HG03521 (cell line): ENCODE measurements around the gene PDE4B.

Experiments
- ATAC-seq: cut with Tn5 transposase; IDR thresholded peaks from one replicate; pipeline ENCODE4 v1.9.1; 2021; ENCODE audit warnings: mild to moderate bottlenecking, moderate library complexity; ENCODE audit not compliant: unreplicated experiment

Gene PDE4B

DNA sequence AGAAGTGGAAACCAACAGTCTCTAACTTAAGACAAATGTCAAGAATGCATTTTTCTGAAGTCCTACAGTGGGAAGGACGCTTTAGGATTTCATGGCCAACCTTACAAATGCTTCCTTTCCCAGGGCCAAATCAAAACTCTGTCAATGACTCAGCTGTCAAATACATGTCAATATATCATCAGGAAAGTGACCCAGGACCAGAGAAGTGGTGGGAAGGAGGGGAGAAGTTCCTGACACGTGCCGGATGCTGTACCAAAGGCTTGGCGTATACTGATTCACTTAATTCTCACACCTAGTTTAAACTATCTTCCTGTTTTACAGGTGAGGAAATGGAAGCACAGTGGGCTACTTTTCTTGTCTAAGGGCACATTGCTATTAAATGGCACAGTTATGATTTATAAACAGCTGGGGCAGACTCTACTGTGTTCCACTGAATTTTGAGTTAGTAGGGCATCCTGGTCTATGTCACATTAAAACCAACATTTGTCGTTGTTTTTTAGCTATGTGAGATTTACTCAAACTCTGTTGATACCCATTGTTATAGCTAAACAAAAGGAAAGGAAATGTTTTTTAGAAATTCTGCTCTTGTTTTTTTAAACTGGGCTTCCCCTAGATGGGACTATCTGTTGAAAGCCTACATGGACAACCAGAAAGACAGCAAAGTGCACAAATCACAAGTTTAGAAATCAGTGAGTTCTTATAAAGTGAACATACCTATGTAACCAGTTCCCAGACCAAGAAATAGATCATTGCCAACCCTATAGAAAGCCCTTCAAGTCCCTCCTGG is 533.1 kb downstream of the PDE4B start:
- no peak for ATAC-seq

DNA sequence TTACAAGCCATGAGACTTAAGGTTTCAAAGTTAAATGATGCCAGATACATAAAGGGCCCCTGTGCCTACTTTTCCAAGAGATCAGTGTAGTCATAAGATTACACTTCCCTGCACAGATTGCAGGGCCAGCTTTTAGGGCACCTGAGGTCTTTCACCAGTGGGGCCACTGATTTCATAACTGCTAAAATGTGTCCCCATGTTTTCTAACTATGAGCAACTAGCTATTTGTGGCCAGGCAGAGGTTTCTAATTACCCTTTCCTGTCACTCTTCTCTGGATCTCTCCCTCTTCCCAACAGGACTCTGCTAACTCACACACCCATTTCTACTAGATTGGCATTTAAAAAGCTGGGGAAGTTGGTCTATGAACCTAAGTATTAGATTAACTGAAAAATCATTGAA is 534.2 kb downstream of the PDE4B start:
- ATAC-seq, result no peak

- no peak for ATAC-seq
Observed at GRCh38 chr1:66327588-66327987, 534.9 kb downstream of the PDE4B start.

DNA sequence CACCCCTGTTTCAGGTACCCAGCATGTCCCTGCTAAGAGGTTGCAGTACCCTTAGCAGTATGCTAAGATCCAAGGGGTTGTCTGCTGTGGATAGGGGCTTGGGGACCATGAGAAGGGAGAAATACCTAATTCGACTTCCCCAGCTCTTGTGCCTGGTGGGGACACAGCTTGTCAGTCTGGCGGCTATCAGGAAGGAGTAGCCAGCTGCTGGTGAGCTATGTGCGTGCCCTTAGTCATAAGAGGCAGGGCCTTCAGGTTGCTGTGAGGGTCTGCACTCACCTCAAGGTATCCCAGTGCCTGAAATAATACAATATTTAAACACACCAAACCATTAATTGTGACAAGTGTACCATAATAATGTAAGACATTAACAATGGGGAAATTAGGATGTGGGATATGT is 536.2 kb downstream of the PDE4B start:
- no peak for ATAC-seq

- ATAC-seq, result no peak
Observed at GRCh38 chr1:66330722-66331141, 538.0 kb downstream of the PDE4B start.

DNA sequence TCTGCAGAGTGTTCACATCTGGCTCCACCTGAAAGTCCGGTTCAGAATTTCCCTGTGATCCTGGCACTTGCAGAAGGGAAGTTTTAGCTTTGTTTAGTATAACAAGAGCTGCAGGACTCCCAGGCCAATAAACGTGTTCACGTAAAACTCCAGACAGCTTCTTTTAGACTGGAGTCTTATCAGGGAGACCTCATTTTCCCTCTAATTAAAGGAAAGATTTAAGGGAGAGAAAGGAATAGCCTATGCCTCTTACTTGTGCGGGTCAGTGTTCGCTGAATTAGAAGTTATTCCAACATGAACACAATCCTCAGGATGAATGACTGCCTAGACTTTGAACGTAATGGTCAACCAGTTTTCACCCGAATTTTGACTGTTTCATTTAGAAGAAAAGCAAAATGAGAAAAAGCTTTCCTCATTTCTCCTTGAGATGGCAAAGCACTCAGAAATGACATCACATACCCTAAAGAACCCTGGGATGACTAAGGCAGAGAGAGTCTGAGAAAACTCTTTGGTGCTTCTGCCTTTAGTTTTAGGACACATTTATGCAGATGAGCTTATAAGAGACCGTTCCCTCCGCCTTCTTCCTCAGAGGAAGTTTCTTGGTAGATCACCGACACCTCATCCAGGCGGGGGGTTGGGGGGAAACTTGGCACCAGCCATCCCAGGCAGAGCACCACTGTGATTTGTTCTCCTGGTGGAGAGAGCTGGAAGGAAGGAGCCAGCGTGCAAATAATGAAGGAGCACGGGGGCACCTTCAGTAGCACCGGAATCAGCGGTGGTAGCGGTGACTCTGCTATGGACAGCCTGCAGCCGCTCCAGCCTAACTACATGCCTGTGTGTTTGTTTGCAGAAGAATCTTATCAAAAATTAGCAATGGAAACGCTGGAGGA is 539.2 kb downstream of the PDE4B start:
- ATAC-seq, result peak; percentile 22

- ATAC-seq, result no peak
Observed at GRCh38 chr1:66332548-66332901, 539.8 kb downstream of the PDE4B start.

GRCh38 chr1:66333466-66334199 is 540.9 kb downstream of the PDE4B start:
- no peak for ATAC-seq

DNA sequence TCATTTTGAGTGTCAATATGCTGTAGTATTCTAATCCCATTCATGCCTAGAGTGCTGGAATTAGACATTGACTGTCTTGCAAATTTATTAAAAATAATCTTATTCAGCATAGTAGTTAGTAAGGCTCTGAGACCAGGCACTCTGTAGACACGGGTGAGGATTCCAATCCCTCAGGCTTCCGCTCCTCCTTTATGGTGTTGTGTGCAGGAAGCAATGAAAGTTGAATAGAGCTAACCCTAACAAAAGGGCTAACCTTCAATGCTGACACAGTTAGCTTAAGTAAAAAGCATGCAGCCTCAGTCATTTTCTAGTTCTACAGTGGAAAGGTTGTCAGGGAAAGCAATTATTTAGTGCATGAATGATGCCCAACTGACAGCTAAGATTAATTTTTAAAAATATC is 541.6 kb downstream of the PDE4B start:
- ATAC-seq, result no peak

GRCh38 chr1:66335125-66335524 is 542.4 kb downstream of the PDE4B start:
- no peak for ATAC-seq

DNA sequence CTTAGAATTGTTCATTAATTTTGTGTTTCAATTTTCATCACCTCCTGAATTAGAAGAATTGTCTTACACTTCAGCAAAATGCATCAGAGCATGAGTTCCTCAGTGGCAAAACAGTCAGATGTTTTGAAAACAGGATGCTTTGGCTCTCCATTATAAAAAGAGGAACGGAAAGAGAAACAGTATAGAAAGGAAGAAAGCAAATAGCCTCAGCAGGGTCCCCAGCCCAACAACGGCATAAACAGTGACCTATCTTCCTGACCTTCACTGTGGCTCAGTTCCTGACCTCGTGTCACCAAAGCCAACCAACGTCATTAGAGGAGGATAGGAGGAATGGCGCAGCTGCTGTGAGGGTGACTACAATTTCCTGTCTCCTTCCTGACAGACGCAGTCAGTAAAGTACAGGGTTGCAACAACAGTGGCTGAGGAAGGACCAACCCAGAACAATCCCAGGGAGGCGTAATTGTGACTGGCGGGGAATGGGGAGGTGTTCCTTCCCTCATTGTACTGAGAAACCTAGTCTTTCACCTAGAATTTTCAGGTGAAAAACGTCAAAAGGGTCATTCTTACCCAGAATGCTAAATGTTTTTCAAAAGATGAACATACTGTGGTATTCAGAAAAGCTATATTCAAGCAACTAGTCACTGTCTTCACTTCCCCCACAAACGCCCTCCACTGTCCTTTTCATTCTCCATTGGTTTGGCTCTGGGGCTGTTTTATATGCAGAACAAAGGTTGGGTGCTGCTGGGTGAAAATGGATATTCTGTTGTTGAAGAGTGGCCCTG is 543.4 kb downstream of the PDE4B start:
- peak; percentile 77 for ATAC-seq

DNA sequence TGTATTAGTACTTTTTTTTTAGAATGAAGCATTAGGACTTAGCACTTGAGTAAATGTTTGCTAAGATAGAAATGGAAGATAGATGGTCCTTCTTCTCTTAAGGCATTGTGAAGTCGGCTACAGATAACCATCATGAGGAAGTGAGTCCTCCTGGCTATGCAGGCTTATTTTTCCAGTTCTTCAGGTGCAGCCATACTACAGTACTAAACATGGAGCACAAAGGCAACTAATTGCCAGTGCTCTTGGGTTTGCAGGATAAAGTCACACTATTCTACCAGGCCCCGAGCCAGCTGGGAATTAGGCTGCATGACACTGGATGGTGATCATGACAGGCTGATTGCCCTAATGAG is 543.9 kb downstream of the PDE4B start:
- no peak for ATAC-seq

DNA sequence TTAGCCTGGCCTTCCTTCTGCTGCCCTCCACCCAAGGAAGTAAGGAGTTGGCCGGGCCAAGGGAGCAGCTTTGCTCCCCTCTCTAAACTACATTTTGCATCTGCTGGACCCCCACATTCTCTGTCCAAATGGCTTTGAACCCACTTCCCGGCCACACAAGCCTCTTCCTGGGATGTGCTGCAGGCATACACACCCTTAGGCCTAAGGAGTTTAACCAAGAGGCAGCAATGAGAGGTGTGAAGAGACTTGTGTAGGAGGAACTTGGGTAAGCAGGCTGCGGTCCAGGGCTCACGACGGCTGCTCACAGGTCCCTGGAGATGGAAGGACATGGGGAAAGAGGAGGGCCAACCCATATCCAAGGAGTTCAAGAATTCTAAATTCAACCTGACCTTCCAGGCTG is 544.6 kb downstream of the PDE4B start:
- ATAC-seq, result no peak

GRCh38 chr1:66339944-66340343 is 547.2 kb downstream of the PDE4B start:
- no peak for ATAC-seq

GRCh38 chr1:66341446-66342089 is 548.9 kb downstream of the PDE4B start:
- no peak for ATAC-seq

DNA sequence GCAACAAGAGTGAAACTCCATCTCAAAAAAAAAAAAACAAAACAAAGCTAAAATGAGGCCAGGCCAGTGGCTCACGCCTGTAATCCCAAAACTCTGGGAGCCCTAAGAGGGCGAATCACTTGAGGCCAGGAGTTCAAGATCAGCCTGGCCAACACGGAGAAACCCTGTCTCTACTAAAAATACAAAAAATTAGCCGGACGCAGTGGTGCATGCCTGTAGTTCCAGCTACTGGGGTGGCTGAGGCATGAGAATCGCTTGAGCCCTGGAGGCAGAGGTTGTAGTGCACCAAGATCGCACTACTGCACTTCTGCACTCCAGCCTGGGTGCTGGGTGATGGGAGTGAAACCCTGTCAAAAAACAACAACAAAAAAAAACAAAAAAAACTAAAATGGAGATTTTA is 550.0 kb downstream of the PDE4B start:
- ATAC-seq, result no peak

- ATAC-seq, result no peak
Observed at GRCh38 chr1:66343569-66344325, 551.1 kb downstream of the PDE4B start.

GRCh38 chr1:66346057-66346795 is 553.5 kb downstream of the PDE4B start:
- no peak for ATAC-seq

- no peak for ATAC-seq
Observed at GRCh38 chr1:66346873-66347272, 554.2 kb downstream of the PDE4B start.
